Upper lobe of left lung (tissue), 4 donors: Measurements from ENCODE around the gene RACGAP1.

Experiments
- CTCF ChIP-seq, 6 experiments: fragments of 450-650 bp in 4 of 6; fragments of 200-600 bp in 2 of 6; sonication (generic) in 2 of 6; IDR thresholded peaks; one replicate each; pipeline ENCODE4 v1.5.1; 2016 to 2019; ENCODE audit warnings: antibody characterized with exemption in 6 of 6
- POLR2A ChIP-seq, 4 donors: fragments of 450-650 bp; IDR thresholded peaks; one replicate each; pipeline ENCODE4 v1.5.1; 2016 to 2017; ENCODE audit warnings: antibody characterized with exemption in 4 of 4, mild to moderate bottlenecking in 2 of 4
- POLR2AphosphoS5 ChIP-seq, 2 donors: sonication (generic); formaldehyde crosslinking; IDR thresholded peaks; one replicate each; pipeline ENCODE4 v1.5.1; 2017; ENCODE audit warnings: antibody characterized with exemption in 2 of 2

DNA sequence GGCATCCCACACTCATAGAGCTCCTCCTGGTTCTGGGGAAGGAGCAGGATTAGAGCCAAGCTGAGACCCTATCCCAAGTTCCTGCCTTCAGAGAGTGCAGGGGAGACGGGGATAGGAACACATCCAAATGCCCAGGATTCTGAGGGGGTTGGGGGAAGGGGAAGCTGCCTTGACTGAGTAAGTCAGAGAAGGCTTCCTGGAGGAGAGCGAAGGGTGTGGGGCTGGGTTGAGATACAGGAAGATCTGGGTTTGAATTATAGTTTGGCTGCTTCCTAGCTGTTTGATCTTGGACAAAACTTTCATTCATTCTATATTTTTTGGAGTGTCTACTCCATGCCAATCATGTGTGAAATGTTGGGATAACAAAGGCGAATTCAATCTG is 82.8 kb downstream of the RACGAP1 start:
- TF ChIP-seq POLR2A (IDR thresholded peaks at IDR 0.05) (no peak), CTCF (IDR thresholded peaks at IDR 0.05) (no peak), POLR2AphosphoS5 (IDR thresholded peaks at IDR 0.05) (no peak)
